Measurements from ENCODE around the gene TECPR2.
"Not testable (repeated sequence)": the region's sequence is repeated elsewhere in the genome, so short reads cannot be mapped to it uniquely, and the experiment has no call there.

TECPR2 gene

GRCh38 chr14:102323102-102323501 lies 39.6 kb upstream of the TECPR2 start:
- H3K27me3 Mint-ChIP-seq: no peaks in the 10 kb centered on the region
- no peak overlapping the region for H3K4me3 Mint-ChIP-seq
- no peak for ATAC-seq (ENCODE audit: low read depth)
- DNase-seq (ENCODE audit: low spot score in 2 of 2): no peak
- no peak overlapping the region for H3K27ac Mint-ChIP-seq
- peaks cover 14% of the 10 kb centered on the region for H3K4me1 Mint-ChIP-seq
- no peaks in the 10 kb centered on the region for H3K9me3 Mint-ChIP-seq
- peaks cover 6% of the 10 kb centered on the region for H3K36me3 Mint-ChIP-seq

- Mint-ChIP-seq H3K9me3 (no peaks in the 10 kb centered on the region), H3K27me3 (no peaks in the 10 kb centered on the region), H3K36me3 (peaks cover 8% of the 10 kb centered on the region), H3K27ac (no peak overlapping the region), H3K4me1 (peaks cover 6% of the 10 kb centered on the region), H3K4me3 (no peak overlapping the region)
- DNase-seq (ENCODE audit: low spot score in 2 of 2): no peak
- ATAC-seq (ENCODE audit: low read depth): no peak
Measured at GRCh38 chr14:102325791-102326345, 36.9 kb upstream of the TECPR2 start.

- H3K27me3 Mint-ChIP-seq: no peaks in the 10 kb centered on the region
- DNase-seq (ENCODE audit: low spot score in 2 of 2) (no peak), ATAC-seq (ENCODE audit: low read depth) (no peak)
- peaks cover 10% of the 10 kb centered on the region for H3K36me3 Mint-ChIP-seq
- no peak overlapping the region for H3K27ac Mint-ChIP-seq
- peaks cover 4% of the 10 kb centered on the region for H3K4me1 Mint-ChIP-seq
- H3K4me3 Mint-ChIP-seq: no peak overlapping the region
- no peaks in the 10 kb centered on the region for H3K9me3 Mint-ChIP-seq
Measured at GRCh38 chr14:102326583-102326982, 36.2 kb upstream of the TECPR2 start.

DNA sequence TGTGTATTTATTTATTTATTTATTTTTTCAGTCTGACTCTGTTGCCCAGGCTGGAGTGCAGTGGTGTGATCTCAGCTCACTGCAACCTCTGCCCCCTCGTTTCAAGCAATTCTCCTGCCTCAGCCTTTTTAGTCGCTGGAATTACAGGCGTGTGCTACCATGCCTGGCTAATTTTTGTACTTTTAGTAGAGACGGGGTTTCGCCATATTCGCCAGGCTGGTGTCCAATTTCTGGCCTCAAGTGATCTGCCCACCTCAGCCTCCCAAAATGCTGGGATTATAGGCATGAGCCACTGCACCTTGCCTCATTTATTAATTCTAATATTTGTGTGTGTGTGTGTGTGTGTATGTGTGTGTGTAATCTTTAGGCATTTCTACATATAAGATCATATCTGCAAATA lies 33.4 kb upstream of the TECPR2 start:
- H3K4me3 Mint-ChIP-seq; H3K27me3 Mint-ChIP-seq; ATAC-seq (ENCODE audit: low read depth); H3K9me3 Mint-ChIP-seq; H3K4me1 Mint-ChIP-seq; H3K27ac Mint-ChIP-seq; DNase-seq (ENCODE audit: low spot score in 2 of 2): not testable (repeated sequence)
- peaks cover 13% of the 10 kb centered on the region for H3K36me3 Mint-ChIP-seq

DNA sequence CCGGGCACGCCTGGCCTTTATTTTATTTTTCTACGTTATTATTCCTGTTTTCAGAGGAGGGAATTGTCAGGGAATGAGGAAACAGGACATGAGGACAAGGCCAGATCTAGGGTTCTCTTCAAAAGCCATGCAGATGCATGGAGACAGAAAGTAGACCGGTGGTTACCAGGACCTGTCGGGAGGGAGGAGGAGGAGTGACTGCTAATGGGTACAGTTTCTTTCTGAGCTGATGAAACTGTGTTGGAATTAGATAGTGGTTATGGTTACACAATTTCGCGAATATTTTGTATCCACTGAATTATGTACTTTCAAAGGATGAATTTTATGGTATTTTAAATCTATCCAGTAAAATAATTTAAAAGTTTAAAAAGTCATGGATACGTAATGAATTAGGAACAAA lies 31.9 kb upstream of the TECPR2 start:
- no peak overlapping the region for H3K4me3 Mint-ChIP-seq
- no peaks in the 10 kb centered on the region for H3K27me3 Mint-ChIP-seq
- H3K9me3 Mint-ChIP-seq: no peaks in the 10 kb centered on the region
- H3K36me3 Mint-ChIP-seq: peaks cover 13% of the 10 kb centered on the region
- no peak for ATAC-seq (ENCODE audit: low read depth)
- no peak overlapping the region for H3K27ac Mint-ChIP-seq
- H3K4me1 Mint-ChIP-seq: no peaks in the 10 kb centered on the region
- DNase-seq (ENCODE audit: low spot score in 2 of 2): no peak

DNA sequence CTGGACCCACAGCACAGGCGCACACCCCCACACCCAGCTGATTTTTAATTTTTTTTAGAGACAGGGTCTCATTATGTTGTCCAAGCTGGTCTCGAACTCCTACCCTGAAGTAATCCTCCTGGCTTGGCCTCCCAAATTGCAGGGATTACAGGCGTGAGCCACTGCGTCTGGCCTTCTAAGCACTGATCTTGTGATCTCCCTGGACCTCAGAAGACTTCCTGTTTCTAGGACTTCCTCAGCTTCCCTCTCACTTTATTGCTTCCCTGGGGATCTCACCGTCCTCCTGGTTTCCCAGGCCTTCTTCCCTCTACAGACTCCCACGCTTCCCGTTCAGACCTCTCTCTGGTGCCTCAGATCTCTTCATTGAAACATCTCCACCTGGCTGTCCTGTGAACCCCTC lies 29.4 kb upstream of the TECPR2 start:
- H3K4me3 Mint-ChIP-seq: no peak overlapping the region
- DNase-seq (ENCODE audit: low spot score in 2 of 2) (no peak), ATAC-seq (ENCODE audit: low read depth) (no peak)
- no peaks in the 10 kb centered on the region for H3K27me3 Mint-ChIP-seq
- no peaks in the 10 kb centered on the region for H3K4me1 Mint-ChIP-seq
- no peaks in the 10 kb centered on the region for H3K9me3 Mint-ChIP-seq
- H3K36me3 Mint-ChIP-seq: peaks cover 13% of the 10 kb centered on the region
- H3K27ac Mint-ChIP-seq: no peak overlapping the region

DNA sequence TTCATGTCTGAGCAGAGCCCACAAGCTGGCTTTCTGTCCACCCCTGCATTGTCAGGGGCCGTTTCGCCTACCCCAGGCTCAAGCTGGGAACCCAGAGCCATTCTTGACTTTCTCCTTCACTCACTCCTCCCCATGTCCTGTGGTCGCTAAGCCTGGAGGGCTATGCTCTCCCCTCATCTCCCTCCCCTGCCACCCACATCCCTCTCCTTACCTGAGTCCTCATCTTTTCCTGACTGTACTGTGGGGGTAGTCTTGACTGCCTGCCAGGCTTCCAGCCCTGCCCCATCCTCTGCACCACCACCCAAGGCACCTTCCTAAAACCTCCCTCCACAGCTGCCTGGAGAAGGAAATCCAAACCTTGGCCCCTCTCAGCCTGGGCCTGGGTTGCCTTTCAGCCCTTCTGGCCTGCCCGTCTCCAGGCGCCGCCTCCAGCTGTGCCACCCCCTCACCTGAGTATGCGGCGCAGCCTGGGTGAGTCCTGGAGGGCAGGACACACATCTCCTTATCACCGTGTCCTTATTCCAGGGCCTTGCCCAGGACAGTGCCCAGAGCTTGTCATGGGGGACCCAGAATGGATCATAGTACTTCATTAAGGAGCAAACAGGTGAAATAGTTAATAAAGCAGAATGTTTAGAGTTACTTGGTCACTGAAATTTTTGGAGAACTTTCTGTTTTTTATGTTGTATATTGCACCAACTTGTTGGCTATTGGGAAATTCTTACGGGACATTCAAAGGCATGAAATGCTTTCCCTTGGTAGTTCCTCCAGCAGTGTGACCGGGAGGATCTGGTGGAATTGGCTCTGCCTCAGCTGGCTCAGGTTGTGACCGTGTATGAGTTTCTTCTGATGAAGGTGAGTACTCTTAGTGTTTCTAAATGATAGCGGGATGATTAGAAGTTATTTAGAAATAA lies 28.7 kb upstream of the TECPR2 start:
- Mint-ChIP-seq H3K4me3 (no peak overlapping the region), H3K9me3 (no peaks in the 10 kb centered on the region), H3K4me1 (no peaks in the 10 kb centered on the region), H3K27me3 (no peaks in the 10 kb centered on the region), H3K27ac (no peak overlapping the region), H3K36me3 (peaks cover 14% of the 10 kb centered on the region)
- no peak for ATAC-seq (ENCODE audit: low read depth)
- DNase-seq (ENCODE audit: low spot score in 2 of 2): no peak

GRCh38 chr14:102335163-102335562 lies 27.6 kb upstream of the TECPR2 start:
- DNase-seq (ENCODE audit: low spot score in 2 of 2): no peak
- no peak for ATAC-seq (ENCODE audit: low read depth)
- no peaks in the 10 kb centered on the region for H3K4me1 Mint-ChIP-seq
- H3K27me3 Mint-ChIP-seq: no peaks in the 10 kb centered on the region
- no peaks in the 10 kb centered on the region for H3K9me3 Mint-ChIP-seq
- no peak overlapping the region for H3K27ac Mint-ChIP-seq
- H3K4me3 Mint-ChIP-seq: no peak overlapping the region
- peaks cover 14% of the 10 kb centered on the region for H3K36me3 Mint-ChIP-seq

DNA sequence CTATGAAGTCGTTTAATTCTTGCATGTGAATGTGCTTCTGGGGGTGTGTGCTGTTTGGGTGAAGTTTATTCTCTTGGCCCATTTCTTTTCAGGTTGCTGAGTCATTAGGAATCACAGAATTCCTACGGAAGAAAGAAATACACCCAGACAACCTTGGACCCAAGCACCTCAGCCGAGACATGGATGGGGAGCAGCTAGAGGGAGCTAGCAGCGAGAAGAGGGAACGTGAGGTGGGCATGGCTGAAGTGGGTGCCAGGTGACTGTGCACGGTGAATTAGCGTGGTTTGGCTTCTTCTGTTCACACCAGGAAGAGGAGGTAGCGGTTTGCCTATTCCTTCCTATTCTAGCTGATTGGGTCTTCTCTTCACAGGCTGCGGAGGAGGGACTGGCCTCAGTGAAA lies 24.0 kb upstream of the TECPR2 start:
- Mint-ChIP-seq H3K4me1 (no peaks in the 10 kb centered on the region), H3K9me3 (no peaks in the 10 kb centered on the region), H3K4me3 (no peak overlapping the region), H3K27me3 (no peaks in the 10 kb centered on the region), H3K27ac (no peak overlapping the region), H3K36me3 (peaks cover 16% of the 10 kb centered on the region)
- DNase-seq (ENCODE audit: low spot score in 2 of 2) (no peak), ATAC-seq (ENCODE audit: low read depth) (no peak)

- no peaks in the 10 kb centered on the region for H3K4me1 Mint-ChIP-seq
- no peak for DNase-seq (ENCODE audit: low spot score in 2 of 2)
- H3K4me3 Mint-ChIP-seq: no peak overlapping the region
- H3K36me3 Mint-ChIP-seq: peaks cover 20% of the 10 kb centered on the region
- H3K9me3 Mint-ChIP-seq: no peaks in the 10 kb centered on the region
- no peak for ATAC-seq (ENCODE audit: low read depth)
- H3K27ac Mint-ChIP-seq: no peak overlapping the region
- H3K27me3 Mint-ChIP-seq: no peaks in the 10 kb centered on the region
Measured at GRCh38 chr14:102341566-102341965, 21.2 kb upstream of the TECPR2 start.

DNA sequence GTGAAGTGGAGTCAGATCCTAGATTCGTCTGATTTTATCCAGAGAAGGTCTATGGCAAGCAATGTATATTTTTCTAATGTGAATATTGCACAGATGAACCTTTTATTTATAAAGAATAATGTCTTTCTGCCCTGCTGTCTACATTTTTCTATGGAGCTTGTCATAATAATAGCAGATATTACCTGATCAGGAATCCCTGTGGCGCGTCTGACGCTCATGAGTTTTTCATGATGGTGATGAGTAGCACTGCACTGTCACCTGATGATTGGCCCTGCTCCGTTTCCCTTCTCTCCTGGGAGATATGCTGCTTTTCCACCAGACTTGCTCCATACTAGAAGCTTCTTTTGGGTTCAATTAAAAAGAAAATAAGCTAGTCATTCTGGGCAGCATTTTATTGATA lies 20.5 kb upstream of the TECPR2 start:
- Mint-ChIP-seq H3K9me3 (no peaks in the 10 kb centered on the region), H3K27me3 (no peaks in the 10 kb centered on the region), H3K4me3 (no peak overlapping the region), H3K27ac (no peak overlapping the region), H3K4me1 (no peaks in the 10 kb centered on the region), H3K36me3 (peaks cover 20% of the 10 kb centered on the region)
- ATAC-seq (ENCODE audit: low read depth) (no peak), DNase-seq (ENCODE audit: low spot score in 2 of 2) (no peak)

GRCh38 chr14:102344084-102344483 lies 18.7 kb upstream of the TECPR2 start:
- Mint-ChIP-seq H3K36me3 (peaks cover 21% of the 10 kb centered on the region), H3K4me3 (no peak overlapping the region), H3K4me1 (no peaks in the 10 kb centered on the region), H3K9me3 (no peaks in the 10 kb centered on the region), H3K27ac (no peak overlapping the region), H3K27me3 (no peaks in the 10 kb centered on the region)
- DNase-seq (ENCODE audit: low spot score in 2 of 2) (no peak), ATAC-seq (ENCODE audit: low read depth) (no peak)

- ATAC-seq (ENCODE audit: low read depth): no peak
- Mint-ChIP-seq H3K4me3 (no peak overlapping the region), H3K27me3 (no peaks in the 10 kb centered on the region), H3K4me1 (no peaks in the 10 kb centered on the region), H3K27ac (no peak overlapping the region), H3K36me3 (peaks cover 22% of the 10 kb centered on the region), H3K9me3 (no peaks in the 10 kb centered on the region)
- DNase-seq (ENCODE audit: low spot score in 2 of 2): no peak
Measured at GRCh38 chr14:102344485-102344884, 18.3 kb upstream of the TECPR2 start.

- ATAC-seq (ENCODE audit: low read depth): no peak
- Mint-ChIP-seq H3K27ac (no peak overlapping the region), H3K9me3 (no peaks in the 10 kb centered on the region), H3K36me3 (peaks cover 24% of the 10 kb centered on the region), H3K4me3 (no peak overlapping the region), H3K27me3 (no peaks in the 10 kb centered on the region), H3K4me1 (no peaks in the 10 kb centered on the region)
- DNase-seq (ENCODE audit: low spot score in 2 of 2): no peak
Measured at GRCh38 chr14:102345232-102345631, 17.5 kb upstream of the TECPR2 start.

DNA sequence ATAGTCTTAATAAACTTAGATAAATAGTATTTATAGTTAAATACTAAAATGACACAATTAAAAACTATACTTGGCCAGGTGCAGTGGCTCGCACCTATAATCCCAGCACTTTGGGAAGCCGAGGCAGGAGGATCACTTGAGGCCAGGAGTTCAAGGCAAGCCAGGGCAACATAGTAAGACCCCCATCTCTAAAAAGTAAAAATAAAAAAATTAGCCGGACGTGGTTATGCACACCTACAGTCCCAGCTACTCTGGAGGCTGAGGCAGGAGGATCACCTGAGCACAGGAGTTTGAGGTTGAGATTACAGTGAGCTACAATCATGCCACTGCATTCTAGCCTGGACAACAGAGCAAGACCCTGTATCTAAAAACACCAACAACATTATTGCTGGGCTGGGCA lies 16.1 kb upstream of the TECPR2 start:
- DNase-seq (ENCODE audit: low spot score in 2 of 2) (no peak), ATAC-seq (ENCODE audit: low read depth) (no peak)
- Mint-ChIP-seq H3K9me3 (no peaks in the 10 kb centered on the region), H3K27ac (no peak overlapping the region), H3K4me3 (no peak overlapping the region), H3K4me1 (no peaks in the 10 kb centered on the region), H3K36me3 (peaks cover 26% of the 10 kb centered on the region), H3K27me3 (no peaks in the 10 kb centered on the region)
